ENCODE data around the gene UBR7. TPM values are rescaled to one million over a fixed set of nuclear protein-coding genes. Genes with fewer than 3 reads are reported as not detected.
"Not testable (repeated sequence)": the region's sequence is repeated elsewhere in the genome, so short reads cannot be mapped to it uniquely, and the experiment has no call there.

UBR7 gene
- total and polyA plus RNA-seq, 3 experiments from 2014 or later, result 31.7 to 42.3 (median 39.4) TPM

GRCh38 chr14:93228550-93228949 lies 21.5 kb downstream of the UBR7 start:
- DNase-seq, result no peak
- POLR2A ChIA-PET, result no interaction called here
- H3K4me3 ChIP-seq (ENCODE audit: low read length), result no peak overlapping the region
- H3K27ac ChIP-seq (ENCODE audit: low read depth, low read length), result no peak overlapping the region
- Mint-ChIP-seq H3K27ac (no peak overlapping the region), H3K36me3 (peaks cover 19 to 54% (median 26%) of the 10 kb centered on the region in 3 donors), H3K4me3 (no peak overlapping the region), H3K4me1 (peaks cover 0 to 19% (median 11%) of the 10 kb centered on the region in 3 donors), H3K9me3 (no peaks in the 10 kb centered on the region), H3K27me3 (peaks cover 5% of the 10 kb centered on the region in 2 donors)
- CTCF ChIA-PET, result no interaction called here
- H3K4me1 ChIP-seq (ENCODE audit: insufficient read depth, low read length), result no peaks in the 10 kb centered on the region
- H3K36me3 ChIP-seq (ENCODE audit: insufficient read depth, low read length), result peaks cover 26% of the 10 kb centered on the region
- no peaks in the 10 kb centered on the region for H3K27me3 ChIP-seq (ENCODE audit: insufficient read depth, low read length, poor library complexity, severe bottlenecking)
- H3K9me3 ChIP-seq (ENCODE audit: low read length), result no peaks in the 10 kb centered on the region

GRCh38 chr14:93230539-93230938 lies 23.5 kb downstream of the UBR7 start:
- H3K4me3 Mint-ChIP-seq, result peak overlapping the region in 6 of 7 donors; percentile 16 to 86 (median 42)
- DNase-seq, result no peak
- H3K27me3 Mint-ChIP-seq, result peaks cover 5% of the 10 kb centered on the region in 2 donors
- peaks cover 0 to 19% (median 12%) of the 10 kb centered on the region in 3 donors for H3K4me1 Mint-ChIP-seq
- ChIA-PET CTCF (no interaction called here), POLR2A (no interaction called here)
- H3K27ac Mint-ChIP-seq, result peak overlapping the region in 1 of 8 donors; percentile 88
- no peaks in the 10 kb centered on the region for H3K27me3 ChIP-seq (ENCODE audit: insufficient read depth, low read length, poor library complexity, severe bottlenecking)
- H3K4me3 ChIP-seq (ENCODE audit: low read length), result no peak overlapping the region
- H3K27ac ChIP-seq (ENCODE audit: low read depth, low read length), result no peak overlapping the region
- H3K9me3 Mint-ChIP-seq, result no peaks in the 10 kb centered on the region
- peaks cover 19 to 35% (median 20%) of the 10 kb centered on the region in 3 donors for H3K36me3 Mint-ChIP-seq
- H3K4me1 ChIP-seq (ENCODE audit: insufficient read depth, low read length), result no peaks in the 10 kb centered on the region
- no peaks in the 10 kb centered on the region for H3K9me3 ChIP-seq (ENCODE audit: low read length)
- H3K36me3 ChIP-seq (ENCODE audit: insufficient read depth, low read length), result peaks cover 26% of the 10 kb centered on the region

DNA sequence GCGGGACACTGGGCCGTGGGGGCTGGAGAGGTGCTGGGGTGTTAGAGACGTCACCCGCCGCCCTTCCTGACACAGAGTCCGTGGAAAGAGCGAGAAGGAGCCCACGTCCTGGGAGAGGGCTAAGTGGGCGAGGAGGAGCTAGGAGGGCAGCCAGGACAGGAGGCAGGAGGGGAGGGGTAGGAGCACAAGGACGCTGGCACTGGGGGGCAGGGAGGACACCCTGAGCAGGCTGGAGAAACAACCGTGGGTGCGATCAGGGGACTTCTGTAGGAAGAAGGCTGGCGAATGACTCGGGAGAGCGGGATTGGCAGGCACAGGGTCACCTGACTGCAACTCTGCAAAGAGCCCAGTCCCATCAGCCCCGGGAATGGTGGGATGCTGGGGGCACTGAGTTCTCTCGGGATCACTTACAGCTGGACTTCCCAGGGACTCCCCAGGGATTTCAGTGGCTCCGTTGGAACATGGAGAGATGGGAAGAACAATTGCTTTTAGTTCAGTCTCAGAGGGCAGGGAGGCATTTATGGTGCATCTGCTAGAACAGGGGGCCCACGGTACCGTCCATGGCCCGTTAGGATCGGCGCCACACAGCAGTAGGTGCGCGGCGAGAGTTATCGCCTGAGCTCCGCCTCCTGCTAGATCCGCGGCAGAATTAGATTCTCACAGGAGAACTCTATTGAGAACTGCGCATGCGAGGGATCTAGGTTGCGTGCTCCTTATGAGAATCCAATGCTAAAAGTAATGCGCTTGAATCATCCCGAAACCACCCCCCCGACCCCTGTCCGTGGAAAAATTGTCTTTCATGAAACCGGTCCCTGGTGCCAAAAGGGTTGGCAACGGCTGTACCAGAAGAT lies 24.3 kb downstream of the UBR7 start:
- DNase-seq, result no peak
- Mint-ChIP-seq H3K27ac (no peak overlapping the region), H3K4me1 (peaks cover 0 to 19% (median 12%) of the 10 kb centered on the region in 3 donors), H3K36me3 (peaks cover 13 to 27% (median 18%) of the 10 kb centered on the region in 3 donors), H3K27me3 (peaks cover 5% of the 10 kb centered on the region in 2 donors), H3K9me3 (no peaks in the 10 kb centered on the region), H3K4me3 (peak overlapping the region in 6 of 7 donors; percentile 29 to 86 (median 54))
- Histone ChIP-seq H3K27me3 (ENCODE audit: insufficient read depth, low read length, poor library complexity, severe bottlenecking) (no peaks in the 10 kb centered on the region), H3K9me3 (ENCODE audit: low read length) (no peaks in the 10 kb centered on the region), H3K4me3 (ENCODE audit: low read length) (no peak overlapping the region), H3K36me3 (ENCODE audit: insufficient read depth, low read length) (peaks cover 22% of the 10 kb centered on the region), H3K27ac (ENCODE audit: low read depth, low read length) (no peak overlapping the region), H3K4me1 (ENCODE audit: insufficient read depth, low read length) (no peaks in the 10 kb centered on the region)
- ChIA-PET POLR2A (no interaction called here), CTCF (interaction anchor here (0.6 kb wide), 1 partner anchor 26 kb away, joined by 3 read pairs; no protein-coding TSS in a partner anchor)

DNA sequence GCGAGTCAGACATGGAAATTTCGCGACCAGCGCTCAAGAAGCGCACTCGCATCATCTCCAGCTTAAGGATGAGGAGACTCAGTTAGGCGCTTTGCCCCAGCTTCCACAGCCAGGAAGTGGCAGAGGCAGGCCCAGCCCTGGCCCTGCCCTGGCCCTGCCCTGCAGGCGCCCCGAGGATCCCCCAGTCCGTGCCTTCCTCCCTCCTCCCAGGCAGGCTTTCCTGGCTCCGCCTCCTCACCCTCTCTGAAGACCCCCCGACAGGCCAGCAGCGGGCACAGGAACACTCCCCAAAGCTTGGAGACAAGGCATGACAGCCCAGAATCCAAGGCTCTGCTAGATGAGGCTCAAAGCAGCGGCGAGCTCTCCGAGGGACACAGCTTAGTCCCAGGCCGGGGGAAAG lies 25.1 kb downstream of the UBR7 start:
- DNase-seq, result no peak
- Mint-ChIP-seq H3K4me3 (peak overlapping the region in 3 of 7 donors; percentile 41 to 86 (median 61)), H3K27ac (peak overlapping the region in 1 of 8 donors; percentile 23), H3K27me3 (peaks cover 5% of the 10 kb centered on the region in 2 donors), H3K36me3 (peaks cover 8 to 22% (median 15%) of the 10 kb centered on the region in 3 donors), H3K9me3 (no peaks in the 10 kb centered on the region), H3K4me1 (peaks cover 0 to 19% (median 12%) of the 10 kb centered on the region in 3 donors)
- Histone ChIP-seq H3K27me3 (ENCODE audit: insufficient read depth, low read length, poor library complexity, severe bottlenecking) (no peaks in the 10 kb centered on the region), H3K4me1 (ENCODE audit: insufficient read depth, low read length) (no peaks in the 10 kb centered on the region), H3K36me3 (ENCODE audit: insufficient read depth, low read length) (peaks cover 17% of the 10 kb centered on the region), H3K4me3 (ENCODE audit: low read length) (no peak overlapping the region), H3K27ac (ENCODE audit: low read depth, low read length) (no peak overlapping the region), H3K9me3 (ENCODE audit: low read length) (no peaks in the 10 kb centered on the region)
- ChIA-PET CTCF (interaction anchor here (0.6 kb wide), 1 partner anchor 27 kb away, joined by 3 read pairs; no protein-coding TSS in a partner anchor), POLR2A (no interaction called here)

- POLR2A ChIA-PET, H3K9me3 Mint-ChIP-seq: not testable (repeated sequence)
Observed at GRCh38 chr14:93233078-93233477, 26.0 kb downstream of the UBR7 start.

GRCh38 chr14:93234798-93235197 lies 27.7 kb downstream of the UBR7 start:
- H3K4me1 ChIP-seq (ENCODE audit: insufficient read depth, low read length), result no peaks in the 10 kb centered on the region
- H3K9me3 Mint-ChIP-seq, result no peaks in the 10 kb centered on the region
- peak overlapping the region in 2 of 8 donors; percentile 52 to 77 for H3K27ac Mint-ChIP-seq
- H3K27me3 ChIP-seq (ENCODE audit: insufficient read depth, low read length, poor library complexity, severe bottlenecking), result no peaks in the 10 kb centered on the region
- POLR2A ChIA-PET, result no interaction called here
- peaks cover 0 to 19% (median 12%) of the 10 kb centered on the region in 3 donors for H3K4me1 Mint-ChIP-seq
- CTCF ChIA-PET, result no interaction called here
- H3K4me3 ChIP-seq (ENCODE audit: low read length), result no peak overlapping the region
- H3K4me3 Mint-ChIP-seq, result peak overlapping the region in 1 of 7 donors; percentile 11
- peaks cover 0 to 4% (median 0%) of the 10 kb centered on the region in 3 donors for H3K36me3 Mint-ChIP-seq
- no peaks in the 10 kb centered on the region for H3K36me3 ChIP-seq (ENCODE audit: insufficient read depth, low read length)
- no peak for DNase-seq
- no peak overlapping the region for H3K27ac ChIP-seq (ENCODE audit: low read depth, low read length)
- peaks cover 5% of the 10 kb centered on the region in 2 donors for H3K27me3 Mint-ChIP-seq
- H3K9me3 ChIP-seq (ENCODE audit: low read length), result no peaks in the 10 kb centered on the region

More at GRCh38 chr14:93233078-93233477, 26.0 kb downstream of the UBR7 start:
- DNase-seq; H3K27ac Mint-ChIP-seq; H3K4me3 ChIP-seq (ENCODE audit: low read length); CTCF ChIA-PET; H3K27ac ChIP-seq (ENCODE audit: low read depth, low read length); H3K9me3 ChIP-seq (ENCODE audit: low read length); H3K4me3 Mint-ChIP-seq; H3K4me1 ChIP-seq (ENCODE audit: insufficient read depth, low read length); H3K36me3 ChIP-seq (ENCODE audit: insufficient read depth, low read length); H3K27me3 Mint-ChIP-seq; H3K27me3 ChIP-seq (ENCODE audit: insufficient read depth, low read length, poor library complexity, severe bottlenecking): not testable (repeated sequence)
- Mint-ChIP-seq H3K36me3 (peaks cover under 1 to 12% (median 7%) of the 10 kb centered on the region in 3 donors), H3K4me1 (peaks cover 0 to 19% (median 12%) of the 10 kb centered on the region in 3 donors)

DNA sequence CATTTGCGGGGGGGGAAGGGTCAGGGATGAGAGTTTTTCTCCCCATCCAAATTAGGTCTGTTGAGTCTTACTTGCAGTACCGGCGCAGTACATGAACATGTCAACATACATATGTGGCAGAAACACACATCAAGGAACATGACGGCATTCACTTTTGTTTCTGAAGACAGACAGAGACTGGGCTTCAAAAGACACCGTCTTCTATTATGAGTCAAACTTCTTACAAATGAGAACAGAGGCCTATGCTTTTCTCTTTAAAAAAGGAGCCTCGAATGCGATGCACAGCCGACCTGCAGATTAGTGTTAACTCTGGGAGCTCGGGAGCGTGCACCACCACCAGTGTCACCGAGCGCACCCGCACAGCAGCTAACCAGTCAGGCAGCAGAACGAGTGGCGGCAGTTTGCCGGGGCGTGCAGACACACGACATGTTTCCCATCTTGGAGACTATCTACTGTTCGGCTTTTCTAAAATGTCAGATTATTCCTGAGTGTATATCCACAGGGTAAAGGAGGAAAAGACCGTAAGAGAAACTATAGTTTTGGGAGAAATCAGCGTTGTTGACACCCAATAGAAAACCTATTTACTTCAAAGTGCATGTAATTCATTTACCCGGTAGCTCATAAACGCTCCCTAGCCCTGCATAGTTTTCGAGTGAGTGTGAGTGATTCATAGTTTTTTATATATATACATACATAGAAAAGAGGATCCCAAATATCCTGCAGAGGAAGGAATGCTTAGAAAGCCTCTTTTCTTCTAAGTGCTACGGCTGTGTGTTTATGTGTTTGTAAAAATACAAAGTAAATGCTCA lies 33.0 kb downstream of the UBR7 start:
- Mint-ChIP-seq H3K36me3 (peaks cover 0 to 48% (median 8%) of the 10 kb centered on the region in 3 donors), H3K9me3 (no peaks in the 10 kb centered on the region), H3K4me1 (no peaks in the 10 kb centered on the region), H3K27me3 (no peaks in the 10 kb centered on the region), H3K4me3 (no peak overlapping the region), H3K27ac (no peak overlapping the region)
- Histone ChIP-seq H3K27me3 (ENCODE audit: insufficient read depth, low read length, poor library complexity, severe bottlenecking) (no peaks in the 10 kb centered on the region), H3K9me3 (ENCODE audit: low read length) (no peaks in the 10 kb centered on the region), H3K36me3 (ENCODE audit: insufficient read depth, low read length) (no peaks in the 10 kb centered on the region), H3K4me3 (ENCODE audit: low read length) (no peak overlapping the region), H3K4me1 (ENCODE audit: insufficient read depth, low read length) (no peaks in the 10 kb centered on the region), H3K27ac (ENCODE audit: low read depth, low read length) (no peak overlapping the region)
- ChIA-PET CTCF (no interaction called here), POLR2A (no interaction called here)
- DNase-seq, result no peak

GRCh38 chr14:93240678-93241000 lies 33.6 kb downstream of the UBR7 start:
- H3K4me3 Mint-ChIP-seq, result no peak overlapping the region
- POLR2A ChIA-PET, result no interaction called here
- Histone ChIP-seq H3K27ac (ENCODE audit: low read depth, low read length) (no peak overlapping the region), H3K9me3 (ENCODE audit: low read length) (no peaks in the 10 kb centered on the region), H3K4me1 (ENCODE audit: insufficient read depth, low read length) (no peaks in the 10 kb centered on the region), H3K4me3 (ENCODE audit: low read length) (no peak overlapping the region), H3K27me3 (ENCODE audit: insufficient read depth, low read length, poor library complexity, severe bottlenecking) (no peaks in the 10 kb centered on the region), H3K36me3 (ENCODE audit: insufficient read depth, low read length) (peaks cover 4% of the 10 kb centered on the region)
- no peaks in the 10 kb centered on the region for H3K9me3 Mint-ChIP-seq
- peaks cover 6 to 54% (median 13%) of the 10 kb centered on the region in 3 donors for H3K36me3 Mint-ChIP-seq
- H3K4me1 Mint-ChIP-seq, result no peaks in the 10 kb centered on the region
- CTCF ChIA-PET, result no interaction called here
- H3K27me3 Mint-ChIP-seq, result no peaks in the 10 kb centered on the region
- no peak for DNase-seq
- H3K27ac Mint-ChIP-seq, result no peak overlapping the region
